HCT116 (cell line): ENCODE data around the gene TRIB2. TPM values are rescaled to one million over a fixed set of nuclear protein-coding genes. Genes with fewer than 3 reads are reported as not detected.

Experiments
- ATAC-seq: fragments of 200-7000 bp; cut with Tn5 transposase; 2 replicates; pipeline ENCODE4 v1.9.1; 2020; ENCODE audit warnings: mild to moderate bottlenecking, moderate library complexity
- BruUV-seq: library from RNA; stranded (reverse); fragments of 400-500 nt; replicated peaks from 2 replicates; lab custom pipeline; 2021; lab: Mats Ljungman, UMichigan
- CTCF ChIA-PET: fragments of 300-600 bp; sonication (Branson Sonifier 250); formaldehyde crosslinking; loops from one replicate; lab custom pipeline; 2021; ENCODE audit warnings: antibody characterized with exemption; lab: Charles Lee
- POLR2A ChIA-PET: fragments of 300-600, 350-600 bp; sonication (Branson Sonifier 250); formaldehyde crosslinking; loops from one replicate; lab custom pipeline; 2021; ENCODE audit warnings: antibody characterized with exemption; lab: Charles Lee
- RAD21 ChIA-PET, 2 experiments: fragments of 300-600 bp; sonication (Branson Sonifier 250); formaldehyde crosslinking; loops; one replicate each; lab custom pipeline; 2023; ENCODE audit warnings: low total read pairs in 2 of 2; ENCODE audit not compliant: uncharacterized antibody in 2 of 2, unreplicated experiment in 2 of 2, low non-redundant PET in 1 of 2; lab: Charles Lee
- DNase-seq: peaks from one replicate; pipeline ENCODE4 v3.0.0-alpha.2; 2010; ENCODE audit warnings: low read depth, low spot score
- H2AFZ ChIP-seq: fragments of 200-600 bp; shearing (Covaris generic), sonication (generic); 2 replicates; pipeline ENCODE4 v1.6.1; 2017; ENCODE audit warnings: low read depth, mixed run types, mixed read lengths, antibody characterized with exemption, low read length; ENCODE audit not compliant: poor library complexity, severe bottlenecking
- H3K27ac ChIP-seq: 2 replicates; pipeline ENCODE4 v1.5.1; 2012; ENCODE audit warnings: low read depth, low read length
- H3K27me3 ChIP-seq: fragments of 200-600 bp; sonication (generic); 2 replicates; pipeline ENCODE4 v1.6.1; 2016; ENCODE audit warnings: mixed run types, low read length, mixed read lengths; ENCODE audit not compliant: insufficient read depth
- H3K36me3 ChIP-seq, 2 experiments: fragments of 200-500 bp in 1 of 2; fragments of 200-600 bp in 1 of 2; sonication (Bioruptor generic) in 1 of 2; sonication (generic) in 1 of 2; 2 replicates each; pipeline versions ENCODE4 v1.5.1 to v1.6.1; 2014 to 2016; ENCODE audit warnings: low read length in 2 of 2, inconsistent platforms in 1 of 2, mixed read lengths in 1 of 2, mixed run types in 1 of 2; ENCODE audit not compliant: insufficient read depth in 2 of 2, control insufficient read depth in 1 of 2
- H3K4me1 ChIP-seq, 2 experiments: fragments of 200-600 bp in 1 of 2; sonication (generic) in 1 of 2; 2 replicates each; pipeline versions ENCODE4 v1.5.1 to v1.6.1; 2012 to 2017; ENCODE audit warnings: low read length in 2 of 2, inconsistent platforms in 1 of 2, mild to moderate bottlenecking in 1 of 2, mixed read lengths in 1 of 2, mixed run types in 1 of 2, moderate library complexity in 1 of 2; ENCODE audit not compliant: insufficient read depth in 2 of 2, control insufficient read depth in 1 of 2
- H3K4me2 ChIP-seq: fragments of 200-600 bp; sonication (generic); 2 replicates; pipeline ENCODE4 v1.6.1; 2017; ENCODE audit warnings: mixed run types, low read length, mixed read lengths
- H3K4me3 ChIP-seq, 2 experiments: fragments of 200-600 bp in 1 of 2; sonication (generic) in 1 of 2; replicated peaks in 1 of 2; 2 replicates each; pipeline ENCODE4 v1.5.1; 2011 to 2016; ENCODE audit warnings: low read length in 2 of 2, control low read depth in 1 of 2, low read depth in 1 of 2, mild to moderate bottlenecking in 1 of 2, mixed read lengths in 1 of 2, mixed run types in 1 of 2
- H3K79me2 ChIP-seq: fragments of 200-600 bp; sonication (generic); 2 replicates; pipeline ENCODE4 v1.6.1; 2017; ENCODE audit warnings: mild to moderate bottlenecking, mixed run types, low read length, moderate library complexity, mixed read lengths; ENCODE audit not compliant: insufficient read depth
- H3K9ac ChIP-seq: fragments of 200-600 bp; sonication (generic); 2 replicates; pipeline ENCODE4 v1.6.1; 2016; ENCODE audit warnings: low read length, mixed read lengths
- H3K9me2 ChIP-seq: fragments of 200-600 bp; sonication (generic), shearing (Covaris generic); 2 replicates; pipeline ENCODE4 v1.6.1; 2017; ENCODE audit warnings: mixed run types, mild to moderate bottlenecking, moderate library complexity; ENCODE audit not compliant: insufficient read depth
- H3K9me3 ChIP-seq, 2 experiments: fragments of 200-500 bp in 1 of 2; fragments of 200-600 bp in 1 of 2; sonication (Bioruptor generic) in 1 of 2; sonication (generic) in 1 of 2; 2 replicates each; pipeline ENCODE4 v1.6.1; 2014 to 2017; ENCODE audit warnings: low read length in 2 of 2, mixed read lengths in 2 of 2, inconsistent platforms in 1 of 2, low read depth in 1 of 2, mild to moderate bottlenecking in 1 of 2, mixed run types in 1 of 2, moderate library complexity in 1 of 2; ENCODE audit not compliant: control insufficient read depth in 1 of 2, insufficient read depth in 1 of 2
- H4K20me1 ChIP-seq: fragments of 200-600 bp; sonication (generic), shearing (Covaris generic); 2 replicates; pipeline ENCODE4 v1.6.1; 2017; ENCODE audit warnings: mixed run types, mild to moderate bottlenecking, moderate library complexity; ENCODE audit not compliant: insufficient read depth
- CBX3 ChIP-seq: IDR thresholded peaks from 2 replicates; pipeline ENCODE4 v1.6.1; 2012; ENCODE audit warnings: low read depth
- ELF1 ChIP-seq: IDR thresholded peaks from 2 replicates; pipeline ENCODE4 v1.6.1; 2012; ENCODE audit warnings: low read depth, borderline replicate concordance
- RAD21 ChIP-seq: IDR thresholded peaks from 2 replicates; pipeline ENCODE4 v1.6.1; 2012; ENCODE audit warnings: low read depth, mild to moderate bottlenecking
- REST ChIP-seq: IDR thresholded peaks from 2 replicates; pipeline ENCODE4 v1.6.1; 2012; ENCODE audit warnings: low read depth
- SIN3A ChIP-seq: IDR thresholded peaks from 2 replicates; pipeline ENCODE4 v1.6.1; 2012; ENCODE audit warnings: low read depth
- SP1 ChIP-seq: IDR thresholded peaks from 2 replicates; pipeline ENCODE4 v1.6.1; 2012; ENCODE audit warnings: low read depth
- SRF ChIP-seq: IDR thresholded peaks from 2 replicates; pipeline ENCODE4 v1.6.1; 2012; ENCODE audit warnings: low read depth
- ZNF274 ChIP-seq: fragments of 200-500 bp; sonication (Bioruptor generic); IDR thresholded peaks from 2 replicates; pipeline ENCODE4 v1.6.1; 2014; ENCODE audit warnings: mild to moderate bottlenecking, low read depth, low read length, inconsistent platforms
- intact Hi-C: fragments of 100-400 bp; cut with micrococcal nuclease; formaldehyde crosslinking; loops from 2 replicates; pipeline ENCODE4 v1.10.0; 2022
- total RNA-seq: library from RNA; stranded (reverse); gene quantifications from one replicate; pipeline ENCODE4 v1.2.1, GENCODE V29; 2021; ENCODE audit not compliant: unreplicated experiment

The TRIB2 gene
- total RNA-seq, 1 experiment from 2014 or later: 12.4 TPM

GRCh38 chr2:12731701-12732280 lies 15.1 kb downstream of the TRIB2 start (continued):
- no peak for TF ChIP-seq REST

GRCh38 chr2:12732651-12733050 lies 15.9 kb downstream of the TRIB2 start:
- Histone ChIP-seq H3K27me3 (no peaks in the 10 kb centered on the region), H2AFZ (no peak overlapping the region), H3K4me1 (peaks cover 0 to 7% of the 10 kb centered on the region in 2 experiments; a peak in 3 of 4 replicates), H3K79me2 (no peaks in the 10 kb centered on the region), H3K9me2 (no peaks in the 10 kb centered on the region), H3K36me3 (peaks cover 0 to 2% of the 10 kb centered on the region in 2 experiments; a peak in 1 of 4 replicates), H4K20me1 (no peaks in the 10 kb centered on the region), H3K9ac (no peak overlapping the region), H3K4me2 (no peak overlapping the region), H3K9me3 (no peaks in the 10 kb centered on the region), H3K4me3 (no peak overlapping the region), H3K27ac (no peak overlapping the region)
- TF ChIP-seq RAD21: no peak
- TF ChIP-seq SP1: no peak
- TF ChIP-seq ELF1: no peak
- no peak for TF ChIP-seq SRF
- no peak for TF ChIP-seq SIN3A
- no peak for TF ChIP-seq CBX3
- TF ChIP-seq ZNF274: no peak
- intact Hi-C loops: no loop called here
- ChIA-PET POLR2A (no interaction called here), CTCF (no interaction called here), RAD21 (no interaction called here)
- no peak for ATAC-seq
- BruUV-seq: no TSS peak
- no peak for DNase-seq
